GM18520 (cell line): ENCODE measurements around the gene OPTC.

Experiments
- ATAC-seq: cut with Tn5 transposase; IDR thresholded peaks from one replicate; pipeline ENCODE4 v1.9.1; 2021; ENCODE audit not compliant: unreplicated experiment

Gene OPTC

GRCh38 chr1:203490607-203491006 is 3.3 kb upstream of the OPTC start:
- ATAC-seq: no peak

- no peak for ATAC-seq
Observed at GRCh38 chr1:203491664-203492063, 2.3 kb upstream of the OPTC start.

GRCh38 chr1:203492082-203492747 is 1.7 kb upstream of the OPTC start:
- ATAC-seq: no peak

GRCh38 chr1:203492748-203493130 is 1.2 kb upstream of the OPTC start:
- no peak for ATAC-seq

- no peak for ATAC-seq
Observed at GRCh38 chr1:203495845-203496244, 1.9 kb downstream of the OPTC start.

GRCh38 chr1:203497269-203497777 is 3.4 kb downstream of the OPTC start:
- ATAC-seq: no peak

GRCh38 chr1:203499643-203500278 is 5.8 kb downstream of the OPTC start:
- no peak for ATAC-seq

GRCh38 chr1:203500279-203500678 is 6.3 kb downstream of the OPTC start:
- ATAC-seq: no peak

- ATAC-seq: no peak
Observed at GRCh38 chr1:203503836-203504235, 9.9 kb downstream of the OPTC start.

- ATAC-seq: no peak
Observed at GRCh38 chr1:203504400-203505250, 10.7 kb downstream of the OPTC start.

GRCh38 chr1:203505526-203506204 is 11.7 kb downstream of the OPTC start:
- ATAC-seq: no peak

GRCh38 chr1:203506858-203507626 is 13.1 kb downstream of the OPTC start:
- ATAC-seq: no peak

- no peak for ATAC-seq
Observed at GRCh38 chr1:203507759-203508158, 13.8 kb downstream of the OPTC start.

GRCh38 chr1:203508463-203509073 is 14.6 kb downstream of the OPTC start:
- no peak for ATAC-seq

- ATAC-seq: no peak
Observed at GRCh38 chr1:203509135-203509534, 15.2 kb downstream of the OPTC start.

- ATAC-seq: no peak
Observed at GRCh38 chr1:203511513-203511912, 17.6 kb downstream of the OPTC start.

GRCh38 chr1:203511930-203512329 is 18.0 kb downstream of the OPTC start:
- ATAC-seq: no peak

GRCh38 chr1:203512517-203512847 is 18.5 kb downstream of the OPTC start:
- ATAC-seq: no peak

- no peak for ATAC-seq
Observed at GRCh38 chr1:203512848-203513584, 19.1 kb downstream of the OPTC start.
